Peyer's patch (tissue), 4 donors: ENCODE measurements around the gene ST6GAL1. TPM values are rescaled to one million over a fixed set of nuclear protein-coding genes. Genes with fewer than 3 reads are reported as not detected.
A peak's percentile ranks its signal among the peaks of the same experiment; 100 is the strongest.

Source experiments
- DNase-seq, 3 donors: peaks; one replicate each; pipeline ENCODE4 v3.0.0-alpha.2; 2017 to 2019
- H3K27ac ChIP-seq, 4 donors: fragments of 200-600 bp; sonication (generic); one replicate each; pipeline ENCODE4 v1.5.1; 2016 to 2019
- H3K27me3 ChIP-seq, 2 donors: fragments of 200-600 bp; sonication (generic); one replicate each; pipeline ENCODE4 v1.5.1; 2019
- H3K36me3 ChIP-seq, 3 donors: fragments of 200-600 bp; sonication (generic); one replicate each; pipeline ENCODE4 v1.5.1; 2016 to 2019
- H3K4me1 ChIP-seq, 4 donors: fragments of 200-600 bp; sonication (generic); one replicate each; pipeline ENCODE4 v1.5.1; 2016 to 2019
- H3K4me3 ChIP-seq, 4 donors: fragments of 200-600 bp; sonication (generic); 1 replicate in 3 of 4; 2 replicates in 1 of 4; pipeline ENCODE4 v1.5.1; 2016 to 2019; ENCODE audit warnings: mild to moderate bottlenecking in 1 of 4
- H3K9me3 ChIP-seq, 4 donors: fragments of 200-600 bp; sonication (generic); one replicate each; pipeline ENCODE4 v1.5.1; 2016 to 2019; ENCODE audit warnings: mild to moderate bottlenecking in 1 of 4
- CTCF ChIP-seq, 6 experiments: fragments of 450-650 bp in 4 of 6; fragments of 200-600 bp in 2 of 6; sonication (generic) in 1 of 6; IDR thresholded peaks; one replicate each; pipeline ENCODE4 v1.5.1; 2017 to 2019; ENCODE audit warnings: antibody characterized with exemption in 6 of 6, mild to moderate bottlenecking in 3 of 6, moderate library complexity in 1 of 6
- POLR2A ChIP-seq, 2 donors: fragments of 450-650 bp; IDR thresholded peaks; one replicate each; pipeline ENCODE4 v1.5.1; 2017; ENCODE audit warnings: antibody characterized with exemption in 2 of 2, mild to moderate bottlenecking in 2 of 2, moderate library complexity in 2 of 2
- total RNA-seq, 4 donors: library from RNA; depleted of rRNA; stranded (reverse); fragments of >200 nt; gene quantifications; one replicate each; pipeline ENCODE4 v1.1.0, GENCODE V29; 2016

ST6GAL1 gene
- total RNA-seq, 4 donors from 2014 or later = 3.7 to 96.6 (median 14.9) TPM

DNA sequence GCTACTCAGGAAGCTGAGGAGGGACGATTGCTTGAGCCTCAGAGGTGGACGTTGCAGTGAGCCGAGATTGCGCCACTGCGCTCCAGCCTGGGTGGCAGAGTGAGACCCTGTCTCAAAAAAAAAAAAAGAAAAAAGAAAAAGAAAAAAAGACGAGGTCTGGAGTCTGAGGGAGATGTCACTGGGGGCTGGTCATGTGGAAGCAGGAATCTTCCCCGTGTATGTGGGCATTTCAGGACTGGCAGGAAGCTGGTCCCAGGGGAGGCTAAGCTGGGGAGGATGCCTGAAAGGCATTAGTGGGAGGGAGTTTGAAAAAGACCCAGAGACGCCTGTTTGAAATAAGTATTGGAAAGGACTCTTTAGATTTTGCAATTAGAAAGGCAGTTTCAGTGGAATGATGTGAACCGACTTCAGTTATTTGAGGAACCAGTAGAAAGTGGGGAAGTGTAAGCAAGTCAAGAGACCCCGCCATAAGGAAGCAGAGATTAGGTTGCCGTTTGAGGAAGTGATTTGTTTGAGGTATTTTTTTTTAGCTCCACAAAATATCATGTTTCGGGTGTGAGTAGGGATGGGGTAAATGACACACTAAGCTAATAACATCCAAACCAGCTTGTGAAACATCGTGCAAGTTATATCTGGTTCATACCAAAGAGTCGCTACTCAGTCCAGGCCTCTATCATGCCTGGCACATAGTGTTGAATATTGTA is 55.5 kb downstream of the ST6GAL1 start:
- no peaks in the 10 kb centered on the region for H3K9me3 ChIP-seq
- peak overlapping the region in 2 of 4 donors; percentile 30 to 69 for H3K27ac ChIP-seq
- peaks cover 0 to 3% (median 0%) of the 10 kb centered on the region in 3 donors for H3K36me3 ChIP-seq
- H3K4me1 ChIP-seq = no peaks in the 10 kb centered on the region
- no peak for TF ChIP-seq CTCF (IDR thresholded peaks at IDR 0.05)
- TF ChIP-seq POLR2A (IDR thresholded peaks at IDR 0.05) = no peak
- no peaks in the 10 kb centered on the region for H3K27me3 ChIP-seq
- DNase-seq = no peak
- no peak overlapping the region for H3K4me3 ChIP-seq

DNA sequence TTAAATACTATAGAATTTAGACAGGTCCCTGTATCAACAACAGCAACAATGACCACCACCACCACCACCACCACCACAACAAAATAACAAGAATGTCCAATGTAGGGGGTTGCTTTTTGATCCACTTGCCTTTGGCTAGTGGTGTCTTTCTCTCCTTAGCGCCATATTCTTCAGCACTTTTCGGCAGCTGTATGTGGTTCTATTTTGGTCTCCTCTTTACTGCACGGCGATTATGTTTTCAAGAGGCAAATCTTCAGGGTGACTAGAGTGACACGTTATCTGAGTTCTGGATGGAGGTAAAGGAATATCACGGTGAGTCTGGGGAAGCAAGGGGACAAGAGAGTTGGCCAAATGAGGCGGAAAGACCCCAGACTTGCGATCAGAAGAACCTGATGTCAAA is 56.1 kb downstream of the ST6GAL1 start:
- no peak for DNase-seq
- Histone ChIP-seq H3K36me3 (peaks cover 0 to 3% (median 0%) of the 10 kb centered on the region in 3 donors), H3K4me1 (no peaks in the 10 kb centered on the region), H3K4me3 (no peak overlapping the region), H3K27ac (peak overlapping the region in 2 of 4 donors; percentile 30 to 69), H3K9me3 (no peaks in the 10 kb centered on the region), H3K27me3 (no peaks in the 10 kb centered on the region)
- no peak for TF ChIP-seq POLR2A (IDR thresholded peaks at IDR 0.05)
- TF ChIP-seq CTCF (IDR thresholded peaks at IDR 0.05) = no peak

GRCh38 chr3:186986816-186987215 is 56.5 kb downstream of the ST6GAL1 start:
- TF ChIP-seq POLR2A (IDR thresholded peaks at IDR 0.05) = no peak
- no peak for TF ChIP-seq CTCF (IDR thresholded peaks at IDR 0.05)
- Histone ChIP-seq H3K4me3 (no peak overlapping the region), H3K27ac (peak overlapping the region in 2 of 4 donors; percentile 30 to 69), H3K4me1 (no peaks in the 10 kb centered on the region), H3K36me3 (peaks cover 0 to 3% (median 0%) of the 10 kb centered on the region in 3 donors), H3K27me3 (no peaks in the 10 kb centered on the region), H3K9me3 (no peaks in the 10 kb centered on the region)
- DNase-seq = no peak

DNA sequence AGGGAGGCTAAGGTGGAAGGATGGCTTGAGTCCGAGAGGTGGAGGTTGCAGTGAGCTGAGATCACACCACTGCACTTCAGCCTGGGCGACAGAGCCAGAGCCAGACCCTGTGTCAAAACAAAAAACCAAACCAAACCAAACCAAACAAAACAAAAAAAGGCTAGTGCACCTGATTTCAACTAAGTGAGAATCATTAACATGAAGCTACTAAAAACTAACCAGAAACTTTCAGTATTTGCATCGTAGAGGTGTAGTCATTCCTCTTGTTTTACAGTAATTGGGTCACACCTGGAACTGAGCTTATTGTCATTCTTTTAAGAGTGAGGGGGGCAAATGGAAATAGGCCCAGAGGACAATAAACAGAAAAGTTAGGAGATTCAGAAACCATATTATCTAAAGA is 58.5 kb downstream of the ST6GAL1 start:
- TF ChIP-seq CTCF (IDR thresholded peaks at IDR 0.05) = no peak
- no peak for TF ChIP-seq POLR2A (IDR thresholded peaks at IDR 0.05)
- peaks cover 0 to 7% (median 0%) of the 10 kb centered on the region in 4 donors for H3K4me1 ChIP-seq
- H3K9me3 ChIP-seq = no peaks in the 10 kb centered on the region
- H3K27ac ChIP-seq = peak overlapping the region in 1 of 4 donors; percentile 7
- DNase-seq = no peak
- H3K27me3 ChIP-seq = no peaks in the 10 kb centered on the region
- no peaks in the 10 kb centered on the region for H3K36me3 ChIP-seq
- no peak overlapping the region for H3K4me3 ChIP-seq

GRCh38 chr3:186989429-186989828 is 59.1 kb downstream of the ST6GAL1 start:
- Histone ChIP-seq H3K36me3 (no peaks in the 10 kb centered on the region), H3K4me3 (no peak overlapping the region), H3K27me3 (no peaks in the 10 kb centered on the region), H3K4me1 (peaks cover 0 to 7% (median 0%) of the 10 kb centered on the region in 4 donors), H3K27ac (peak overlapping the region in 1 of 4 donors; percentile 7), H3K9me3 (no peaks in the 10 kb centered on the region)
- no peak for DNase-seq
- no peak for TF ChIP-seq CTCF (IDR thresholded peaks at IDR 0.05)
- no peak for TF ChIP-seq POLR2A (IDR thresholded peaks at IDR 0.05)
